HS-5 (cell line): ENCODE measurements around the gene ARHGEF9.
A peak's percentile ranks its signal among the peaks of the same experiment; 100 is the strongest.

Experiments used
- DNase-seq: peaks from one replicate; pipeline ENCODE4 v3.0.0-alpha.2; 2012; ENCODE audit warnings: low read depth

ARHGEF9 gene

GRCh38 chrX:63746278-63746677 lies 38.7 kb downstream of the ARHGEF9 start:
- DNase-seq, result no peak

GRCh38 chrX:63744850-63745394 lies 40.1 kb downstream of the ARHGEF9 start:
- no peak for DNase-seq

- DNase-seq, result no peak
These were observed 41.4 kb downstream of the ARHGEF9 start for GRCh38 chrX:63743596-63743995.

- no peak for DNase-seq
These were observed 44.6 kb downstream of the ARHGEF9 start for GRCh38 chrX:63740382-63740781.

GRCh38 chrX:63739885-63740284 lies 45.1 kb downstream of the ARHGEF9 start:
- no peak for DNase-seq

- no peak for DNase-seq
These were observed 46.3 kb downstream of the ARHGEF9 start for GRCh38 chrX:63738696-63739095.

- DNase-seq, result no peak
These were observed 47.7 kb downstream of the ARHGEF9 start for GRCh38 chrX:63737131-63737921.

- no peak for DNase-seq
These were observed 49.1 kb downstream of the ARHGEF9 start for GRCh38 chrX:63735882-63736281.

GRCh38 chrX:63720293-63720692 lies 64.7 kb downstream of the ARHGEF9 start:
- DNase-seq, result no peak

- no peak for DNase-seq
These were observed 65.4 kb downstream of the ARHGEF9 start for GRCh38 chrX:63719633-63720032.

GRCh38 chrX:63718010-63718694 lies 66.9 kb downstream of the ARHGEF9 start:
- no peak for DNase-seq

- no peak for DNase-seq
These were observed 71.5 kb downstream of the ARHGEF9 start for GRCh38 chrX:63713526-63713925.

- DNase-seq, result no peak
These were observed 76.2 kb downstream of the ARHGEF9 start for GRCh38 chrX:63708801-63709200.

GRCh38 chrX:63702556-63702955 lies 82.5 kb downstream of the ARHGEF9 start:
- no peak for DNase-seq

- peak; percentile 25 for DNase-seq
These were observed 97.9 kb downstream of the ARHGEF9 start for GRCh38 chrX:63686878-63687714.

- no peak for DNase-seq
These were observed 104.6 kb downstream of the ARHGEF9 start for GRCh38 chrX:63680423-63680822.

- DNase-seq, result no peak
These were observed 105.6 kb downstream of the ARHGEF9 start for GRCh38 chrX:63679432-63679831.

- no peak for DNase-seq
These were observed 109.3 kb downstream of the ARHGEF9 start for GRCh38 chrX:63675716-63676115.

- DNase-seq, result no peak
These were observed 111.1 kb downstream of the ARHGEF9 start for GRCh38 chrX:63673896-63674295.

- DNase-seq, result no peak
These were observed 120.3 kb downstream of the ARHGEF9 start for GRCh38 chrX:63664741-63665140.

- DNase-seq, result no peak
These were observed 120.9 kb downstream of the ARHGEF9 start for GRCh38 chrX:63664083-63664482.

GRCh38 chrX:63661676-63662075 lies 123.3 kb downstream of the ARHGEF9 start:
- no peak for DNase-seq
